Fibroblast of skin of left quadriceps (primary cell): ENCODE results near the gene PRPF8.
A peak's percentile ranks its signal among the peaks of the same experiment; 100 is the strongest.
"Not testable (repeated sequence)": the region's sequence is repeated elsewhere in the genome, so short reads cannot be mapped to it uniquely, and the experiment has no call there.

ENCODE experiments used
- DNase-seq, 2 experiments: peaks; one replicate each; pipeline ENCODE4 v3.0.0-alpha.2; 2013; ENCODE audit warnings: low read depth in 2 of 2

The PRPF8 gene

GRCh38 chr17:1690544-1691221 lies 6.0 kb upstream of the PRPF8 start:
- DNase-seq = no peak

GRCh38 chr17:1688405-1688804 lies 3.7 kb upstream of the PRPF8 start:
- not testable (repeated sequence) for DNase-seq

- no peak for DNase-seq
Observed at GRCh38 chr17:1686086-1686485, 1.4 kb upstream of the PRPF8 start.

GRCh38 chr17:1683459-1683858 lies 1.2 kb downstream of the PRPF8 start:
- DNase-seq = no peak

DNA sequence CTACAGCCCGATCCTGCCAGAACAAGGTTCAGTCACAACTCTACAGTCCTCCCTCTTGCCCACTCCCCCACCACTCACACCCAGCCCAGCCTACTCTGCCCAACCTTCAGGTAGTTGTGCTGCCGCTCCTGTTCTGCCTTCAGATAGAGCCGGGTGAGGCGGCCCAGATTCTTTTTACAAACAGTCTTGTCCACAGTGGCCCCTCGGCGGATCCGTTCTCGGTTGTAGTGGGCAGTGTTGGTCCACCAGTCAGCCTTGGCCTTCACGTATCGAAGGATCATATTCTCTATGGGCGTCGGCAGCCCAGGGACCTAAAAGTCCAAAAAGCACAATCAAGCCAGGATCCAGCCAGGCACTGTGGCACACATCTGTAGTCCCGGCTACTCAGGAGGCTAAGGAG lies 8.3 kb downstream of the PRPF8 start:
- DNase-seq = no peak

GRCh38 chr17:1673041-1673785 lies 11.5 kb downstream of the PRPF8 start:
- DNase-seq = no peak

DNA sequence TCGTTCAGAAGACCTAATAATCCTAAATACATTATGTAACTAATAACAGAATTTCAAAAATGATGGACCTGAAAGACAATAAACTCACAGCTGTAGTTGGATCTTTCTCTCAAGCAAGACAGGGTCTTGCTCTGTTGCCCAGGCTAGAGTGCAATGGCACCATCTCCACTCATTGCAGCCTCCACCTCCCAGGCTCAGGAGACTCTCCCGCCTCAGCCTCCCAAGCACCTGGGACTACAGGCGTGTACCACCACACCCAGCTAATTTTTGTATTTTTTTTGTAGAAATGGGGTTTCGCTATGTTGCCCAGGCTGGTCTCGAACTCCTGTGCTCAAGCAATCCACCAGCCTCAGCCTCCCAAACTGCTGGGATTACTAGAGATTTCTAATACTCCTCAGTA lies 20.7 kb downstream of the PRPF8 start:
- DNase-seq = not testable (repeated sequence)

DNA sequence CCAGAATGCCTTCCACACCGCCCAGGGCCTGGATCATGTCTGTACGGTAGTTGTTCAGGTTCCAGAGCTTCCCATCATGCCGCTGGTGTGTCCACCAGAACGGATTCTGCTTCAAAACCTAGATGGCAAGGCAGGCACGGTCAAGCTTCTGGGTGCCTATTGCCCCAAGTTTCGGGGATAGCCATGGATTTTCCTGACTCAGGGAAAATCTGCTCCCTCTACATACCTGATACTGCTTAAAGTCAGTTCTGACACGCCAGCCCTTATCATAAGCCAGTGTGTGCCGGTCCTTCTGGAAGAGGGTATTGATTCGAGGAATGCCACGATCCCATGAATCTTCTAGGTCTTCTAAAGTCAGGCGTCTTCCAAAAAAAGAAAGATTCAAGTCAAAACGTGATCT lies 23.6 kb downstream of the PRPF8 start:
- no peak for DNase-seq

DNA sequence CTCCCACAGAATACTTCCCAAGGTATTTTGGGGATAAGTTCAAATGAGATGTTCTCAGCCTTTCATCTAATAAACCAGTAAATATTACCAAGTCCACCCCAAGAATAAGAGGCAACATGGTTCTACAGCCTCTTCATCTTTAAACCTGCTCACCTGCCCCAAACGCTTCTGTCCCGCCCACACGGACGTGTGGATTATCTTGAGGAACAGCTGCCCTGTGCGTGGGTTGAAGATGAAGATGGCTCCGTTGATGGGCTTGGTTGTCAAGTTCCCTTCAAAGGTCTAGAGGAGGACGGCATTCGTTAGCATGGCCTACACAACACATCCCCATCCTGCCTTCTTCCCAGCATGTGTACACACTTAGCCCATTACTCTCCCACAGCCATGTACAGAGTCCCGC lies 26.6 kb downstream of the PRPF8 start:
- DNase-seq = no peak

DNA sequence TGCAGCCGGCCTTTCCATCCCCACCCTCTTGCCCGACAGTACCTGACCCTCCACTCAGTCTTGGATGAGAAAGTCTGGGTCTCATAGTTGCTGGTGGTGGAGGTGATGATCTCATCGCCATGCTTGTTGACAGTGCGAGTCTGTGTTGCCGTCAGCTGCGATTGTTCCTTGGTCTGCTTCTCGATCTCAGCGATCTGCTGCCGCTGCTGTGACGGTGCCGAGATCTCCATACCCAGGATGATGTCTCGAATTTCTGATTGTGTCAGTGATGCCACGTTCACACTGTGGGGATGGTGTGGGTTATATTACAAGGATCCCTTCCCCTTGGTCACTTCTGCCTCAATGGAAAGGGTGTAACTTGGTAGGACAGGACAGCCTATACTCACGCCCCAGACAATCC lies 30.9 kb downstream of the PRPF8 start:
- no peak for DNase-seq

- not testable (repeated sequence) for DNase-seq
Observed at GRCh38 chr17:1652794-1653193, 31.9 kb downstream of the PRPF8 start.

GRCh38 chr17:1651559-1651844 lies 33.2 kb downstream of the PRPF8 start:
- DNase-seq = no peak

- DNase-seq = no peak
Observed at GRCh38 chr17:1650731-1651558, 33.7 kb downstream of the PRPF8 start.

- no peak for DNase-seq
Observed at GRCh38 chr17:1649844-1650501, 34.7 kb downstream of the PRPF8 start, which contains the start of gene RILP. Gene RILP (minus strand): TSS chr17:1649866. CDS start chr17:1649804, 62 bp downstream.

DNA sequence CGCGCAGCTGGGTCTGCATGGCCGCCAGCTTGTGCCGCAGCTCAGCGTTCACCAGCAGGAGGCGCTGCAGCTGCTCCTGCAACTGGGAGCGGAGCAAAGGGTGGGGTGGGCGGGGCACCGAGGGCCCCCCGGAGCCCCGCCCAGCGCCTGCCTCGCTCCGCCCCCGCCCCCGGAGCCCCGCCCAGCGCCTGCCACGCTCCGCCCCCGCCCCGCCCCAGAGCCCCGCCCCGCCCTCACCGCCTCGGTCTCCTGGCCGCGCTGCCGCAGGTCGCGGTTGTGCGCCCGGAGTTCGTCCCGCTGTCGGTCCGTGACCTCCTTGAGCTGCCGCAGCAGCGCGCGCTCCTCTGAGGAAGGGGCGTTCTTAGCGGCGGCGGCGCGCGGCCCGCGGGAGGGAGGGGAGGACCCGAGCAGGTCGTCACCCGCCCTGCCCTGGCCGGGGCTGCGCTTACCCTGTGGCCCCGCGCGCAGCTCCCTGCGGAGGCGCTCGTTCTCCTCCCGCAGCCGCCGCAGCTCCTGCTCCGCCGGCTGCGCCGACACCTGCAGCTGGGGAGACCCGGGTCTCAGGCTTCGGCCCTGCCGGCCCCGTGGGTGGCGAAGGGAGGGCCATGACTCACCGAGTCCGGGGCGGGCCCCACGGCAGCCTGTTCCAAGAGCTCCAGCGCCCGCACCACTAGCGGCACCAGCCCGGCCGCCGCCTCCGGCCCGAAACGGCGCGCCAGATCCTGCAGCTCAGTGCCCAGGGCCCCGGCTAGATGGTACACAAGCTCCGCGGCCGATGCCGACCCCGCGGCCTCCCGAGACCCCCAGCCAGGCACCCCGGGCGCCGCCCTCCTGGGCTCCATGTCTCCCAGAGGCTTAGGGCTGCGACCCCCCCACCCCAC lies 35.5 kb downstream of the PRPF8 start:
- DNase-seq = peak; percentile 83 to 84

- no peak for DNase-seq
Observed at GRCh38 chr17:1648173-1648962, 36.3 kb downstream of the PRPF8 start.

DNA sequence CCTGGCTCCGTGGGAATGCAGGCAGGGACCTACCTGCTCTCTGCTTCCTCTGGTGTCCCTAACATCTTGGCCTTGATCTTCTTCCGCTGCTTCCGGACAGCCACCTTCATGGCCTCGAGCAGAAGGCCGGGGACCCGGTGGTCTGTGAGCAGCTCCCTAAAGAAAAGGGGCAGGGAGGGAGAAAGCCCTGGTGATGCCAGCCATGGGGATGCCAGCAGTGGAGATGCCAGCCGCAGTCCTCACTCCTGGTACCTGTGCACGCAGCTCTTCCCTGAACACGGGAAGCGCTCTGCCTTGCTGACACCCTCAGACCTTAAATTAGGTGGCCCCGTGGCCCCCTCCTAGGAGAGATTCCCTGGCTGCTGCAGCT lies 36.9 kb downstream of the PRPF8 start:
- DNase-seq = no peak

DNA sequence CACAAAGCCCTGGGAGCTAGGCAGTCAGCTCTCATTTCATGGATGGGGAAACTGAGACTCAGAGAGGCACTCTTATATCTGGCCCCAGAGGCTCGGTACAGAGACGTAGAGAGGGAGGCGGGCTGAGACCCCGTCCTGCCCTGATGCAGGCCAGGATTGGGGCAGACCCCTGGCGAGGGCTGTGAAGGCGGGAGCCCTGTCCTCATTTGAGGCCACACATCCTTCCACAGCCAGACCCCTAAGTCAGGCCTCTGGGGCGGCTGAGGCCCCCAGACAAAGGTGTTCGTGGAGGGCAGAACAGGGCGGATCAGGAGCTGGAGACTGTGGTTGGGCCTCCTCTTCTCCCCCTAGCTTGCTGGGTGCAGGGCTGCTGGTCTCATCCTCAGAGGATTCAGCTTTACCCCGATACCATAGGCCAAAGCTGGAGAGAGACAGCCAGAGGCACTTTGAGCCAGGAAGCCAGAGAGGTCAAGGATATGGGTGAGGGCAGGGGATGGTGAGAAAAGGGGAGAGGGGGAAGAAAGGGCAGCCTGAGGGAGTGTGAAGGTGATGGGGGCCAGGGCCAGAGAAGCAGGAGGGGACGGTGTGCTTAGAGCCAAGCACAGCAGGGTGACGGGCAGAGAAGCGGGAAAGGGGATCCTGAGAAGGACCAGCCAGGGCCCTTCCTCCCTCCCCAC lies 38.3 kb downstream of the PRPF8 start:
- DNase-seq = no peak

GRCh38 chr17:1645207-1646171 lies 39.2 kb downstream of the PRPF8 start, which contains the start of gene SCARF1:
Gene SCARF1 (minus strand): TSS chr17:1645732. CDS start chr17:1645697, 35 bp downstream.
- no peak for DNase-seq
